ENCODE results near the gene PPP1R14B. TPM values are rescaled to one million over a fixed set of nuclear protein-coding genes. Genes with fewer than 3 reads are reported as not detected.
A peak's percentile ranks its signal among the peaks of the same experiment; 100 is the strongest.

The PPP1R14B gene
- total RNA-seq, 1 experiment from 2014 or later = 293 TPM

- in situ Hi-C loops (cut with HindIII; ENCODE audit: low sequenced_read_pairs) = no loop called here
- no peak for DNase-seq (ENCODE audit: low spot score)
These were observed 22.4 kb downstream of the PPP1R14B start for GRCh38 chr11:64224151-64224890.

- no peak for DNase-seq (ENCODE audit: low spot score)
- in situ Hi-C loops (cut with HindIII; ENCODE audit: low sequenced_read_pairs) = no loop called here
These were observed 23.6 kb downstream of the PPP1R14B start for GRCh38 chr11:64223001-64223651.

DNA sequence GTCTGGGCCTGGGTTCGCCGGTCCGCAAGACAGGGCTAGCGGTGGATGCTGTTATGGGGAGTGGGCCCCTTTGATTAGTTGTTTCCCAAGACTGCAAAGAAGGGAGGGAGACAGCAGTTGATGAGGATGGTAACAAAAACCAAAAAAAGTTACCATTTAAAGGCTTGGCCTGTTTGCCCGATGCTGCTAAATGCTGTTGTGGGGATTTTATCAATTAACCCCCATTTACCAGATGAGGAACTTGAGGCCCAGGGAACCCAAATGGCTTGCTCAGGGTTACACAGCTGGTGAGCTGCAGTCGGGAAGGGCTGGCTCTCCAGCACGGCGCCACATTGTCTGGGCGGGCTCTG, 24.1 kb downstream of the PPP1R14B start:
- DNase-seq (ENCODE audit: low spot score) = no peak
- in situ Hi-C loops (cut with HindIII; ENCODE audit: low sequenced_read_pairs) = no loop called here

GRCh38 chr11:64220798-64221197, 25.9 kb downstream of the PPP1R14B start:
- in situ Hi-C loops (cut with HindIII; ENCODE audit: low sequenced_read_pairs) = no loop called here
- no peak for DNase-seq (ENCODE audit: low spot score)

- in situ Hi-C loops (cut with HindIII; ENCODE audit: low sequenced_read_pairs) = no loop called here
These were observed 26.5 kb downstream of the PPP1R14B start for GRCh38 chr11:64220271-64220670.

GRCh38 chr11:64219755-64220154, 27.0 kb downstream of the PPP1R14B start:
- DNase-seq (ENCODE audit: low spot score) = no peak
- in situ Hi-C loops (cut with HindIII; ENCODE audit: low sequenced_read_pairs) = no loop called here

More at GRCh38 chr11:64220271-64220670, 26.5 kb downstream of the PPP1R14B start:
- DNase-seq (ENCODE audit: low spot score) = no peak

DNA sequence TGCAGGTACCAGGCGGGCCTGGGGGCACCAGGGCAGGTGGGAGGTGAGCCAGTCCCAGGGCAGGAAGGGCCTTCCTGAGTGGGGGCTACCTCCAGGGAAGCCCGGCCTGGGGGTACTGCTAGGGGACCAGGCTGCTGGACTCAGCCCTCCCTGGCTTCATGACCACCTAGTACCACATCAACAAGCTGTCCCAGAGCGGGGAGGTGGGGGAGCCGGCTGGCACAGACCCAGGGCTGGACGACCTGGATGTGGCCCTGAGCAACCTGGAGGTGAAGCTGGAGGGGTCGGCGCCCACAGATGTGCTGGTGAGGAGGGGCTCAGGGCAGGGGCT, 27.4 kb downstream of the PPP1R14B start:
- no peak for DNase-seq (ENCODE audit: low spot score)
- in situ Hi-C loops (cut with HindIII; ENCODE audit: low sequenced_read_pairs) = no loop called here

DNA sequence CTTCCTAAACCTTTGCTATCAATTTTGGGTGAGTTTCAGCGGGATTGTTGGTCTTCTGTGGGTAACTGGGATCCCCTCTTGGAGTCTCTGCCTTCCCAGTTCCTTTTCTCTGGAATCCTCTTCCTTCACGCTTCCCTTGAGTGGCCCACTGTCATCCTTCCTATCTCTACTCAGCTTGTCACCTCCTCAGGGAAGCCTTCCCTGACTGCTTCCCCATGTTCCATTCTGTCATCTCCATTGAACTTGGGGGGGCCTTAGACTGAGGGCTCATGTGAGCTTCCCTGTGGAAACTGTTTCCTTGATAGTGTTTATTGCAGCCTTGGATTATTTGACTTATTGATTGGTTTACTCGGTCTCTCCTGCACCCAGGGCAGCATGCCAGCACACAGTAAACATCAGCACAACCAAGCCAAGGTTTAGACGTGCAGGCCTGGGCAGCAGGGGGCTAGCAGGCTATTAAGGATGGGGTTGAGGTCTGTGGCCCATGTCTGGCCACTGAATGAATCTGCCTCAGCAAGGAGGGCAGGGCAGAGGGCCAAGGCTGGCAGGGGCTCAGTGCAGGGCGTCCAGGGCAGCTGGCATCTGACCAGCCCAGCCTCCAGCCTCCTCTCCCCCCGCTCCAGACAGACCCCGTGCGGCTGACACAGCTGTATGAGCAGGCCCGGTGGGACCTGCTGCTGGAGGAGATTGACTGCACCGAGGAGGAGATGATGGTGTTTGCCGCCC, 28.0 kb downstream of the PPP1R14B start:
- no peak for DNase-seq (ENCODE audit: low spot score)
- in situ Hi-C loops (cut with HindIII; ENCODE audit: low sequenced_read_pairs) = no loop called here

- in situ Hi-C loops (cut with HindIII; ENCODE audit: low sequenced_read_pairs) = no loop called here
These were observed 29.9 kb downstream of the PPP1R14B start for GRCh38 chr11:64216879-64217278.

GRCh38 chr11:64211181-64211872, 35.4 kb downstream of the PPP1R14B start:
- in situ Hi-C loops (cut with HindIII; ENCODE audit: low sequenced_read_pairs) = no loop called here
- DNase-seq (ENCODE audit: low spot score) = no peak

More at GRCh38 chr11:64216879-64217278, 29.9 kb downstream of the PPP1R14B start:
- no peak for DNase-seq (ENCODE audit: low spot score)

DNA sequence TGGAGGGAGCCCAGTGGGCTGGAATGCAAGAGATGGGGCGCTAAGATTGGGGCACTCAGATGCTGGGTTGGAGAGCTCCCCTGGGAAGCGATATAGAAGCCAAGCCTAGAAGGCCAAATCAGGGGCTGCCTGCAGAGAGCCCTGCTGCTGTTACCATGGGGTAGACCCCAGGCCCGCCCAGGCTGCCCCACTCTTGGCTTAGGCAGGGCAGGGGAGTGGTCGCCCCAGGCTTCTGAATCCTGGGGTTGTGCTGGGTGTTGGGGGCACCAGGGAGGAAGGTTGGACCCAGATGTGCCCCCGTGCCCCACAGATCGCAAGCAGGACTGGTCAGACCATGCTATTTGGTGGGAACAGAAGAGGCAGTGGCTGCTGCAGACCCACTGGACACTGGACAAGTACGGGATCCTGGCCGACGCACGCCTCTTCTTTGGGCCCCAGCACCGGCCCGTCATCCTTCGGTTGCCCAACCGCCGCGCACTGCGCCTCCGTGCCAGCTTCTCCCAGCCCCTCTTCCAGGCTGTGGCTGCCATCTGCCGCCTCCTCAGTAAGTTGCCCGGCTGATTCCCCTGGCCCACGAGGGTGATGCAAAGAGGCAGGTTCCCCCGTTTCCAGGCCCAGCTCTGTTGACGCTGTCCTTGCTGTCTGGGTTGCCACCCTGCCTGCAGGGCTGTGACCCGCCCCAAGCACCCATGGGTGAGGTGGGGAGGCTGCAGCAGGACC, 36.3 kb downstream of the PPP1R14B start:
- peak; percentile 70 for DNase-seq (ENCODE audit: low spot score)
- in situ Hi-C loops (cut with HindIII; ENCODE audit: low sequenced_read_pairs) = no loop called here

- in situ Hi-C loops (cut with HindIII; ENCODE audit: low sequenced_read_pairs) = loop anchor here (10.0 kb wide), 1 partner anchor 65 kb away; no protein-coding TSS in a partner anchor
- DNase-seq (ENCODE audit: low spot score) = no peak
These were observed 37.2 kb downstream of the PPP1R14B start for GRCh38 chr11:64209563-64209843.

DNA sequence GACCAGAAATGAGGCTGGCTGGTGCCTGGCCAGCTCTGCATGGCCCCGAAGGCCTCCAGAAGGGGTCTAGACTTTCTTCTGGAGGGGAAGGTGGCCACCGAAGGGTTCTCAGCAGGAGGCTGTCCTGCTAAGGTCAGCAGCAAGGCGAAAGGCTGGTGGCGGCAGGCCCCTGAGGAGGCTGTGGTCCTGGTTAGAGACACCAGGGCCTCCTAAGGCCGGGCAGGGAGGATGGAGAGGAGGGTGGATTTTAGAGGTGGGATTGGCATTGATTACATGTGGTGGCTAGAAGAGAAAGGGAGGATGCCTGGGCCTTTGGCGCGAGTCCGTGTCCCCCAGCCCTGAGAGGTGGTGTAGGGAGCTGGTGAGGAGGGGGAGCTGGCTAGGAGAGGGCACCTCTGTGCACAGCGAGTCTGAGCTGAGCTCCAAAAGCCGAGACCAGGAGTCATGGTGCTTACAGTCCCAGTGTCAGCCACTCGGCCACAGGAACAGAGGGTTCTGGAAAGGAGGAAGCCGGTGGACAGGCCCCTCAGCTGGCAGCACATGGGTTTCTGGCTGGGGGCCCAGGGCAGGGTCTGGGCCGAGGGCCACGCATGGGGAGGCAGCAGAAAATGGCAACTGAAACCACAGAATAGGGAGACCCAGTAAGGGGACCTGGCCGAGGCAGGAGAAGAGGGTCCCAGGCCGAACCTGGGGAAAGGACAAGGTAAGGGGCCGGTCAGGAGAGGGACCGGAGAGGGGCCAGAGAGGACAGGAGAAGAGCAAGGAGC, 37.8 kb downstream of the PPP1R14B start:
- in situ Hi-C loops (cut with HindIII; ENCODE audit: low sequenced_read_pairs) = loop anchor here (10.0 kb wide), 1 partner anchor 66 kb away; no protein-coding TSS in a partner anchor
- DNase-seq (ENCODE audit: low spot score) = no peak

- no peak for DNase-seq (ENCODE audit: low spot score)
- in situ Hi-C loops (cut with HindIII; ENCODE audit: low sequenced_read_pairs) = loop anchor here (10.0 kb wide), 1 partner anchor 67 kb away; no protein-coding TSS in a partner anchor
These were observed 38.5 kb downstream of the PPP1R14B start for GRCh38 chr11:64208086-64208795.

DNA sequence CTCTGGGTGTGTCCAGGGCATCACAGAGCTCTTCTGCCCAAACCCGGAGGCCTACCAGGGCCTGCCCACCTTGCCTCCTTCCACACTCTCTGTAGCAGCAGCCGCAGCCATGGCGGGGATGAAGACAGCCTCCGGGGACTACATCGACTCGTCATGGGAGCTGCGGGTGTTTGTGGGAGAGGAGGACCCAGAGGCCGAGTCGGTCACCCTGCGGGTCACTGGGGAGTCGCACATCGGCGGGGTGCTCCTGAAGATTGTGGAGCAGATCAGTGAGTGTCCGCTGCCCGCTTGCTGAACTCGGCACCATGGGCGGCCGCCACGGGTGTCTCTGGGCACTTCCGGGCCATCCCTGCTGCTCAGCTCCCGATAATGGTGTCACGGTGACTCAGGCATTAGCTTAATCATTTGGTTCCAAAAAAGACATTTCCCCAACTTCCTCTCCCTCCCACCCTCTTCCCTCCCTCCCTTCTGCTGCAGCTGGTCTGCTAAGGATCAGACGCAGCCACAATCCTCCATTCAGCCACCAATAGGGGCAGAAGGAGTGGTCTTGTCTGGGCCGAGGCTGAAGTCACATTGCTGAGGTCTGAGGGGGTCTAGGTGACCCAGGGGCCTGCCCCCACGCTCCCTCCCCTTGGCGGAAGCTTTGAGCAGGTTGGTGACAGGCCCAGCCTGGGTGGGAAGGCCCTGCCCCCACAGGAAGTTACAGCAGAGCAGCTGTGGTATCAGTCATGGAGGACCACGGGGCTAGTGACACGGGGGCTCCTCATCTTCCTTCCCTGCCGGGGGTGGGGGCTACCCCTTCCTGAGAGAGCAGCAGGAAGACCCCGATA, 39.3 kb downstream of the PPP1R14B start:
- no peak for DNase-seq (ENCODE audit: low spot score)

GRCh38 chr11:64206457-64207255, 40.1 kb downstream of the PPP1R14B start, which contains the start of gene FERMT3:
TSS of gene FERMT3 (plus strand) at chr11:64206721. CDS start at chr11:64207365, 644 bp downstream.
- in situ Hi-C loops (cut with HindIII; ENCODE audit: low sequenced_read_pairs) = loop anchor here (10.0 kb wide), 1 partner anchor 68 kb away; no protein-coding TSS in a partner anchor
- DNase-seq (ENCODE audit: low spot score) = no peak

More for the DNA sequence above, 39.3 kb downstream of the PPP1R14B start:
- in situ Hi-C loops (cut with HindIII; ENCODE audit: low sequenced_read_pairs) = loop anchor here (10.0 kb wide), 1 partner anchor 67 kb away; no protein-coding TSS in a partner anchor

Data from G401 (cell line).